Activated T-cell treated with anti-CD3 and anti-CD28 coated beads, Interleukin-2, amount 50 U/mL, for 48 hours (primary cell): ENCODE data around the gene STIM2.
"Not testable (repeated sequence)": the region's sequence is repeated elsewhere in the genome, so short reads cannot be mapped to it uniquely, and the experiment has no call there.

ENCODE experiments used
- DNase-seq, 2 experiments: peaks; one replicate each; pipeline ENCODE4 v3.0.0-alpha.2; 2020

STIM2 gene

DNA sequence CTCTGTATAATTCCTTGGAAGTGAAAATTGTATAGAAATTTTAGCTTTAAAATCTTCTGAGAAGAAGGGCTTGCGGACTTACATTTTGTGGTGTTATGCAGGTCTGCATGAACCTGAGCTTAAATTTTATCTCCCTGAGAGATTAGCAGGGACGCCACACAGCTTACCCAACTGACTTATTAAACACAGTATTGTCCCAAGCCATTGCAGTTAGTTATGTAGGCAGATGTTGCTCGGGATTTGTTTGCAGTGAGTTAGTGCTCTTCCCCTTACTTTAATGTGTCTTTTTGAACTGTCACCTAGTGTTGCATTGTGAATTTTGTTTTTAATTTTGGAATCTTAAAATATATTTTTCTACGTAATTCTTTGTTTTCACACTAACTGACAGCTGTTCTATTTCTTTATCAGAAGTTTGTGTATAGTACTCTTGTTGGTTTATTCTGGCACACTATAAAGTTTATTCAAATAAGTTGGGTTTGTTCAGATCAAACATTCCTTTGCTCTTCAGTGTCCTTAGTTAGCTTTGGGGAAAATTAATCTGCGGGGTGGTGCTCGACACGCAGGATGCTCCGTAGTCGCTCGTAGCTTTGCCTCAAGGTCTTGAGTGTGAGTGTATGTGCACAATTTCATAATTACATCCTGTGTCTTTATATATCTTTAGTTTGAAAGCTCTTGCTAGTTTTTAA lies 145.4 kb downstream of the STIM2 start:
- DNase-seq: no peak

GRCh38 chr4:27006646-27007045 lies 146.0 kb downstream of the STIM2 start:
- no peak for DNase-seq

DNA sequence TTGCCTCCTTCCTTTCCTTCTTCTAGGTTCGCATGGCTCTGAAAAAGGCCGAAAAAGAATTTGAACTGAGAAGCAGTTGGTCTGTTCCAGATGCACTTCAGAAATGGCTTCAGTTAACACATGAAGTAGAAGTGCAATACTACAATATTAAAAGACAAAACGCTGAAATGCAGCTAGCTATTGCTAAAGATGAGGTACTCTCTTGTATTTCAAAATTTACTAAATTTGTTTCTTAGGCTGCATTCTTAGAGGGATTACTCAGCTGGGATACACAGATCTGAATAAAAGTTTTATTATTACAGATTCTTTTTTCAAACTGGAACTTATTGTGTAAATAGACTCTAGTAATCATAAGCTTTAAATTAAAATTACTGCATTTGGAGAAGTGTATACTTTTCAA lies 146.9 kb downstream of the STIM2 start:
- DNase-seq: no peak

GRCh38 chr4:27008679-27009078 lies 148.0 kb downstream of the STIM2 start:
- DNase-seq: no peak

DNA sequence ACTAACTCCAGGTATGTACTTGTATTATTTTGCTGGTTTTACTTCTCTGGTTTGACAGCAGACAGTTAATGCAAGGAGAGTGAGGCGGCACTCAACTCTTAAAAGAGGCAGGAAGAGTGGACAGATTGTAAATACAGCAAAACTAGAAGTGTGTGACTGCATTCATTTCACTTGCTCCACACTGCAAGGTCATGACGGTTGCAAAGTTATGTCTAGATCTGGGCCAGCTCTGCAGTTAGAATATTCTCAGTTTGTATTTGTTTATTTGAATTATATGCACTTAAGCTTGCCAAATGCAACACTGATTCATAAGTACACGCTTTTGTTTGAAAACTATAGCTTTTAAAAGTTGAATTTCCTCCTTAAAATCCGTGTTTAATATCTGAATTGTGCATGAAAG lies 148.9 kb downstream of the STIM2 start:
- no peak for DNase-seq

- peak; percentile 41 to 64 for DNase-seq
Observed at GRCh38 chr4:27010334-27010940, 149.8 kb downstream of the STIM2 start.

- no peak for DNase-seq
Observed at GRCh38 chr4:27011401-27011800, 150.8 kb downstream of the STIM2 start.

DNA sequence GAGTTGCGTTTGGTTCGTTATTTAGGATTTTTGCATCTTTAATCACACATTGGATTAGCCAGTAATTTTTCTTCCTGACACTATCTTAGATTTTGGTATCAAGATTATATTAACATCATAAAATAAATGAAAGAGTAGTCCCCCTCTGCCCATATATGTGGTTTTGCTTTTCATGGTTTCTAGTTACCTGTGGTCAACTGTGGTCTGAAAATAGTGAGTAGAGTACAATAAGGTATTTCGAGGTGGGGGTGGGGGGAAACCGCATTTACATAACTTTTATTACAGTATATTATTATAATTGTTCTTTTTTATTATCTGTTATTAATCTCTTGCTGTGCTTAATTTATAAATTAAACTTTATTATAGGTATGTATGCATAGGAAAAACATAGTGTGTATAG lies 152.4 kb downstream of the STIM2 start:
- no peak for DNase-seq

DNA sequence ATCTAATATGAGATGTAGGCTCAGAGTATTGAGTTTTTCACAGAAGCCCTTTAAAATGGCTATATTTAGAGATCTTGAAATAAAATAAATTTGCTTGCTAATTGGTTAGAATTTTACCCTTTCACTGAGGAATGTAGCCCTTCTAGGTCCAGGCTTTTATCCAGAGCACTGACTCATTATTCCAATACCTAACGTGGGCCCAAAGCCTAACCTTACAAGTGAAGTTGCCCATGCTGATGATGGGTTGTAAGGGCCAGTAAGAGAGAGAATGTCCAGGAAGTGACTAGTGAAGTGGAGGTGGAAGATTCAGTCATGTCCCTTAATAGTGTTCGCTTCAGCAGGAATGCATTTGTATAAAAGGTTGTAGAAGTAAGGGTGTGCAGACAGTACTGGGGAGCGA lies 155.9 kb downstream of the STIM2 start:
- no peak for DNase-seq

- DNase-seq: no peak
Observed at GRCh38 chr4:27017623-27018022, 157.0 kb downstream of the STIM2 start.

DNA sequence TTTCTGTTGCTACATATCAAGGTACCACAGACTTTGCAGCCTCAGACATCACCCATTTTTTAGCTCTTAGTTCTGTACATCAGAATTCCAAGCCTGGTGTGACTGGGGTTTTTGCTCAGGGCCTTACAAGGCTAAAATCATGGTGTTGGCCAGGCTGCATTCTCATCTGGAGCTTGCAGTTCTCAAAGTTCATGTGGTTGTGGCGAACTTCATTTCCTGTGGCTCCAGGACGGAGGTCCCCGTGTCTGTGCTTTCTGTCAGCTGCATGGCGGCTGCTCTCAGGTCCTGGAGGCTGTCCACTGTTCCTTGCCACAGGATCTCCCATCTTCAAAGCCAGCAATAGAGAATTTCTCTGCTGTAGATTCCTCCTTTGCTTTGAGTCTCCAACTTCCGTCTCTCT lies 157.4 kb downstream of the STIM2 start:
- DNase-seq: no peak

DNA sequence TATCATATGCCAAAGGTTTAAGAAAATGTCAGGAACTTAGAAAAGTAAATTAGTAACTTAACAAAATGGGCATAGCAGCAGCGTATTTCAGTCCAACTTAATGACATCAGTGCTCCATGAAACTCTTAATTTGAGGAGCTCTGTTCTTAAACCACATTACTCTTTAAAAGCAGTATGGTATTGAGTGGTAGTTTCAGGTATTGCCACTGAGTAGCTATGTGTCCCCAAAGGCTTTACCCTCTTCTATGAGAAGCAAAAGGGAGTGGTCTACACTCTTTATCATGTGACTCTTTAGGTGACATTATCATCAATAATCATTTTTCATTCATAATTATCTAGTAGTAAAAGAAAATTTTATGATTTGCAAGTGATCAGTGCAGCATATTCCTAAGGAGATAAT lies 158.3 kb downstream of the STIM2 start:
- DNase-seq: no peak

DNA sequence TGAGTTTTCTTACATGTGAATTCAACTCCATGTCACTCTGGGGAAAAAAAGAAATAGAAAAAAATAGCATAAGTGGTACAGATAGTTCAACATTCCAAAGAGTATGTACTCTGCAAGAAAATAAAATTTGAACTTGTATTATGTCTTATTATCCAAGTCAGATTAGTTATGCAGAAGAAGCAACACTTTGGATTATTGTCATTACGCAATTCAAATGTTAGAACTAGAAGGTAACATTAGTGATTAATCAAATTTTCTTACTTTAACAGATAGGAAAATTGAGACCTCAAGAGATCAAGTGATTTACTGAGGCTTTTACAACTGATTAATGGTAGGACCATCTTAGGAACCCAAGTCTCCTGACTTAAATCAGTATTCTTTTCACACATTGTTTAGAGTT lies 159.1 kb downstream of the STIM2 start:
- no peak for DNase-seq

DNA sequence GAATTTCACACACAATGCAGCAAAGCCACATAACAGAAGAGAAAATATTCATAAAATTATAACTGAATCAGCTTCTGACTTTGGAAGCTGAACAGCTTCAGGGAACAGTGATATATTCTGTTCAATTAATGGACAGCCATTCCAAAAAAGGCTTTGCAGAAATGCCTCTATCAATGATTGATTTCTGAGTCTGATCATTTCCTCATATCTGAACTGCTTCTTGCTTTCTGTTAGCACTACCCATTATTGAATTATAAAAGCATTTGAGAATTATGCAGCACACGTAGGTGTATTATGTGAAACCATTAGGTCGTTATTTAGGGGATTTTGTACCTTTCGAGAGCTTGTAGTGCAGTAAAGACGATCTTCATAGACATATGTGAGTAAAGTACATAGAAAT lies 159.6 kb downstream of the STIM2 start:
- DNase-seq: no peak

GRCh38 chr4:27020603-27021002 lies 160.0 kb downstream of the STIM2 start:
- DNase-seq: no peak

- no peak for DNase-seq
Observed at GRCh38 chr4:27022963-27023362, 162.3 kb downstream of the STIM2 start.

- DNase-seq: no peak
Observed at GRCh38 chr4:27023366-27023765, 162.7 kb downstream of the STIM2 start.

DNA sequence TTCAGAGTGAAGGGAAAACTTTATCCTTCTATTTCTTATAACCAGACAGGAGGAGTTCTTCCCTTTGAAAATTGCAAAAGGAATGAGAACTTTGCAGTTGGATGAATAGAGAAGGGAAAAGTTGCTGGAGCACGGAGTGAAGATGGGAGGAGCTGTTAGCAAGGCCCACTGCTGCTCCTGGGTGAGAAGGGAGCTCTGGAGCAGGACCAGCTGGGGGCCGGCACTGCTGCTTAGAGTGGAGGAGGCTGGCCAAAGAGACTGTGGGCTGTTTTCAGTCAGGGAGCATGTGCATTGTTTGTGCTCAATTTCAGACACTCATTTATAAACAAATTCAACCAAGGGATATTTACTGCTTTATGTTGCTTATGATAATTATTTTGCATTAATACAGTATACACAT lies 164.2 kb downstream of the STIM2 start:
- DNase-seq: no peak

DNA sequence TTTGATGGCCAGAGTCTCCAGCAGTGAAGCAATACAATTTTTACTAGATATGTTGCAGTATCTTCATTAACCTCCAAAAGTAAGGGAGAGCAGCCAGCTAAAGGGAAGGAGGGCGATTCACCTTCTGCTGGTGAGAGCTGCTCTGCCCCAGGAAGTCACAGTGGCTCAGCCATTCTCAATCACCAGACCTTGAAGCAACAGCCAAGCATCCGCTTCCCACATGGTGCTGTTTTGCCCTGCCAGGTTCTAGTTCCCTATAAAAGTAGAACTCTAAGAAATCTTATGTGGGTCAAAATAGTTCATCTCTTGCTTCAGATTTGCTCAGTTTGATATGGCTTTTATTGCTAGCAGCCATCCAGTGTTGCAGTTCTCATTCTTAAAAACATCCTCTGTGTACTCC lies 166.8 kb downstream of the STIM2 start:
- DNase-seq: no peak

GRCh38 chr4:27035127-27035526 lies 174.5 kb downstream of the STIM2 start:
- not testable (repeated sequence) for DNase-seq

GRCh38 chr4:27040356-27040755 lies 179.7 kb downstream of the STIM2 start:
- no peak for DNase-seq

GRCh38 chr4:27042411-27042810 lies 181.8 kb downstream of the STIM2 start:
- DNase-seq: no peak

GRCh38 chr4:27043200-27043599 lies 182.6 kb downstream of the STIM2 start:
- no peak for DNase-seq

DNA sequence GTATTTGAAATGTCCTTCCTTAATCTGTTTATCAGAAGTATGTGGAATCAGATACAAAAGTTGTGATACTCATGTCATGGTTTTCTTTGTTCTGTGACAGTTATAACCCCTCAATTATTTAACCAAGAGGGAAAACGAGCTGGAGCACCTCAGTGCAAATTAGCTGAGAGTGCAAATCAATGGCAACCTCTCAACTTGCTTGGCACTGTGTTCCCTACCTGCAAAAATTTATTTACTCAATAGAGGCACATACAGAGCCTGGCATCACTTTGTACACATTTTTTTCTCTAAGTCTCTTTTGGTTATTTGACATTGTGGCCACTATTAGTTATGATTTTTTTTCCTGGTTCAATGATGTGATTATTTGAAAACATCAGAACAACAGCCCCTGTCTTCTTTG lies 186.2 kb downstream of the STIM2 start:
- DNase-seq: no peak
